ENCODE measurements around the gene VN1R5.
"Not testable (repeated sequence)": the region's sequence is repeated elsewhere in the genome, so short reads cannot be mapped to it uniquely, and the experiment has no call there.

VN1R5 gene

DNA sequence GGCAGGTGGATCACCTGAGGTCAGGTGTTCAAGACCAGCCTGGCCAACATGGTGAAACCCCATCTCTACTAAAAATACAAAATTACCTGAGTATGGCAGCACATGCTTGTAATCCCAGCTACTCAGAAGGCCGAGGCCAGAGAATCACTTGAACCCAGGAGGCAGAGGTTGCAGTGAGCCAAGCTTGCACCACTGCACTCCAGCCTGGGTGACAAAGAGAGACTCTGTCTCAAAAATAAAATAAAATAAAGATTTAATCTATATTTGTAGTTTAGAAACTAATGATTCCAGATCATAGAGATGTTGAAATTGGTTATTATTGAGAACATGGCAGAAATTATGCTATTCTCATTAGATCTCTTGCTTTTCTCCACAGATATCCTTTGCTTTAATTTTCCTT lies at the start of gene VN1R5:
Gene VN1R5 (plus strand): TSS at position 301 of the 400 bp plus-strand sequence.
- DNase-seq = not testable (repeated sequence)

GRCh38 chr1:247209396-247209795 lies 46.5 kb upstream of the VN1R5 start:
- DNase-seq = no peak

DNA sequence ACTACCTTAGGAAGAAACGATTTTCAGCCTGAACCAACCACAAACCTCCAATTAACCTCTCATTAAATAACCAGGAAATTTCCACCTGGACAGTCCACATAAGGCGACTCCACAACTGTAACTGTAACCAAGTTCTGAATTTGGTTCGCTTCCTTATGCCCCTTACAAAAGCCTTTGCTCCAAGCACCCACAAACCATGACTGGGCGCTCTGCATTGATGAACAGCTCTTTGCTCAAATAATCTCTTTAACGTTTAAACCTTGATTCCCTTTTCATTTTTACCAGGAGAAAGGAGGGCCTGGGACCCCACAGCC lies 45.9 kb upstream of the VN1R5 start:
- DNase-seq = no peak

DNA sequence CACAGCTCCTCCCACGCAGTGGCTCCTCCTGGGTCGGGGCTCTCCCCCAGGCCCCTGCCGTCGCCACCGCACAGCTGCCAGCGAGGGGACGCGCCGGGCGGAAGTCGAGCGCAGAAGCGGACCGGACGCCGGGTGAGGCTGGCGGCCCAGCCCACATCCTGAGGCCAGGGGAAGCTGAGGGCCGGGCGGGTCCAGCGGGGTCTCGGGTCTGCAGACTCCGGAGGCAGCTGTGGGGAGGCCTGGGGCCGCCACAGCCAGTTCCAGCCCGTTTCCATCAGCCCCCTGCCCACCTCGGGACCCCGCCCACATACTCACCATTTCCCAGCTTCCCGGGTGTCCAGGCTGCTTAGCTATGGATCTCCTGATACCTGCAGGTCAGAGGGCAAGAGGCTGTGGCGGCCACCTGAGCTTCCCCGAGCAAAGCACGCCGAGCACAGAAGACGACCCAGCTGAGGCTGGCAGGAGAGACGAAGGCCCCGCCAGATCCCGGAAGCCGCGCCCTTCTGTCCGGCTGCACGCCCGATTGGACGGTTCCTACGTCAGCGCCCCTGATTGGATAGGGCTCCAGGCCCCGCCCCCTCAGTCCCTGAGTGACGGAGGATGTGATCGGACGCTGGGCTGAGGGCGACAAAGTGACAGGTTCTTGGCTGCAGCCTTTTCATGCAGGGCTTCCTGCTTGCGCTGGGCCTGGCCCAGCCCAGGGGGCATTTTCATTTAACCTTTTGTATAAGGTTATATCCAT lies 45.3 kb upstream of the VN1R5 start:
- DNase-seq = peak; percentile 94

DNA sequence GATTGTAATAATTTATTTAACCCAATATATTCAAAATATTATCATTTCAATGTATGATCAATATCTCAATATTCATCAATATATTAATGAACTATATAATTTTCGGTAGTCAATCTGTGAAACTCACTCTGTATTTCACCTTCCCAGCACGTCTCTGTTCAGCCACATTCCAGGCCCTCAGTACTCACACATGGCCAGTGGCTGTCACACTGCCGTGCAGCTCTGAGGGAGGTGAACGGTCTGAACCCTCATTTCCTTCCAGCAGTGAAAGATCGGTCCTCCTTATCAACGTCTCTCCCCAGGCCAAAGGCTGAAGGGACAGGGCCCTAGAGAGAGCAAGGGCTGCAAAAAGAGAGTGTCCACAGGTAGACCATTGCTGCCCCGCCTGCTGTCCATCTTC lies 44.5 kb upstream of the VN1R5 start:
- no peak for DNase-seq

DNA sequence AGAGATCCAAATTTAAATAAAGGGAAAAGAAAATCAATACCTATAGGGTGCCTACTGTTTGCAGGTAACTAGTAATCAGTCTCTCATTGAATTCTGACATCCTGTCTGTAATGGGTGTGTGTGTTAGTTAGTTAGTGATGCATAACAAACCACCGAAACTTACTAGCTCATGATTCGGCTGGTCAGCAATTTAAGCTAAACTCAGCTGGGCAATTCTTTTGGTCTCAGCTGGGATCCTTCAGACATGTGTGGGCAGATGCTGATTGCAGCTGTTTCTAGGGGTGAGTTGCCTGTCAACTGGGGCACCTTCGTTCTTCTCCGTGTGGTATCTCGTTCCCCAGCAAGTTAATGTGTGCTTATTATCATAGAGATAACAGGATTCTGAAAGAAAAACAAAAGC lies 43.9 kb upstream of the VN1R5 start:
- DNase-seq = no peak

DNA sequence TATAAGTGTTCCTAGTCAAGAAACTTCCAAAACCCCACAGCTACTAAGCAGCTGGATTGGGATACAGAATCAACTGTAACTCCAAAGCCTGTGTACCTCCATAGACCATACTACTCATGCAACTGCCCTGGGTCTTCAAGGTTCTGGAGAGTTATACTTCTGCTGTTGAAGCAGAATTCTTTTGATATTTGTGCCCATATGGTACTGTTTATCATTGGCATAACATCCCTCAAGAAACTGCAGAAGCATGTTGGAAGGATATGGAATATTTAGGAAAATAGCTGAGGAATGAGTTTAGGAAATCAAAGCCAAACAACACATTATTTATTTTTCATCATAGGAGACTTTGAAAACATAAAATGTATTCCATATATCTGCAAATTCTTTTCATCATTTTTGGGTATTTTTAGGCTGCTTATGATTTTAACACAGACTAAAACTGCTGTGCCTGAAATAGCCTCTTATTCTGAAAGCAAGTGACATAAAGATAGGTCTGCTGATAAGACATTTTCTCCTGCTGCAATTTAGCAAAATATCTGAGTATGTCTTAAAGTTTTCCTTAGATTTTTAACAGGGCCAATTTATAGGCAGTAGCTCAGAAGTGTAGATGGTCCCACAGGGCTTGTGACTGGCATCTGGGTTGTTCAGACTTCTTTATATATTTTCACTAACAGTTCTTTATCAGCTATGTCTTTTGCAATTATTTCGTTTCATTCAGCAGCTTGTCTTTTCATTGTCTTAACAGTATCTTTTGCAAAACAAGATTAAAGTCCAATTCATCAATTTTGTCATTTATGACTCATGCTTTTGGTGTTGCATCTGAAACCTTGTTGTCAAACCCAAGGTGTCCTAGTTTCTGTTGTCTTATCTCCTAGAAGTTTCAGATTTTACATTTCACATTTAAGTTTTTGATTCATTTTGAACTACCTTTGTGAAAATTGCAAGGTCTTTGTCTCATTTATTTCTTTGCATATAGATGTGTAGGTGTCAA lies 43.0 kb upstream of the VN1R5 start:
- no peak for DNase-seq

GRCh38 chr1:247216261-247216660 lies 39.6 kb upstream of the VN1R5 start:
- no peak for DNase-seq

GRCh38 chr1:247218121-247218651 lies 37.7 kb upstream of the VN1R5 start:
- no peak for DNase-seq

DNA sequence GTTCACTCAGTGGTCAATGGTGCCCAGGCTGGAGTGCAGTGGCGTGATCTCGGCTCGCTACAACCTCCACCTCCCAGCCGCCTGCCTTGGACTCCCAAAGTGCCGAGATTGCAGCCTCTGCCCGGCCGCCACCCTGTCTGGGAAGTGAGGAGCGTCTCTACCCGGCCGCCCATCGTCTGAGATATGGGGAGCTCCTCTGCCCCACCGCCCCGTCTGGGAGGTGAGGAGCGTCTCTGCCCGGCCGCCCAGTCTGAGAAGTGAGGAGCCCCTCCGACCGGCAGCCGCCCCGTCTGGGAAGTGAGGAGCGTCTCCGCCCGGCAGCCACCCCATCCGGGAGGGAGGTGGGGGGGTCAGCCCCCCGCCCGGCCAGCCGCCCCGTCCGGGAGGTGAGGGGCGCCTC lies 35.6 kb upstream of the VN1R5 start:
- DNase-seq = not testable (repeated sequence)

DNA sequence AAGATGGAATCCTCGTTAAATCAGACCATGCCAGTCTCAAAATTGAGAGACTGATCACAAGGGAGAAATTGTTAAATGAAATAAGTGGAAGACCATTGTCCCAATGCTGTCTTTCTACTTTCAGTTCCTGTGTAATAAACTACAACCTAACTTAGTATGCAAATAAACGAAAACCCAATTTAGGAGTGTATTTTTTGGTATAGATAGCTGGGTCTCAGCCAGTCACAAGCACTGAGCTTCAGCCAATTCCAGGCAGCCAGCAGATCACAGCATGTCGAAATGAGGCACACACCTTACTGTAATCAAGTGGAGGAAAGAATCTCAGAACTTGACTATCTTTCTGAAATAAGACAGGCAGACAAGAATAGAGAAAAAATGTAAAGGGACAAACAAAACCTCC lies 33.0 kb upstream of the VN1R5 start:
- no peak for DNase-seq

DNA sequence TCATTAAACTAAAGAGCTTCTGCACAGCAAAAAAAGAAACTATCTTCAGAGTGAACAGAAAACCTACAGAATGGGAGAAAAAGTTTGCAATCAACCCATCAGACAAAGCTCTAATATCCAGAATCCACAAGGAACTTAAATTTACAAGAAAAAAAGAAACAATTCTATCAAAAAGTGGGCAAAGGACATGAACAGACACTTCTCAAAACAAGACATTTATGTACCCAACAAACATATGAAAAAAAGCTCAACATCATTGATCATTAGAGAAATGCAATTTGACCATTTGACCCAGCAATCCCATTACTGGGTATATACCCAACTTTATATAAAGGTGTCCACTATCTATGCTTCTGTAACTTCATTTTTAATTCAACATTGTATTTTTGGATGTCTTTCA lies 31.1 kb upstream of the VN1R5 start:
- DNase-seq = no peak

DNA sequence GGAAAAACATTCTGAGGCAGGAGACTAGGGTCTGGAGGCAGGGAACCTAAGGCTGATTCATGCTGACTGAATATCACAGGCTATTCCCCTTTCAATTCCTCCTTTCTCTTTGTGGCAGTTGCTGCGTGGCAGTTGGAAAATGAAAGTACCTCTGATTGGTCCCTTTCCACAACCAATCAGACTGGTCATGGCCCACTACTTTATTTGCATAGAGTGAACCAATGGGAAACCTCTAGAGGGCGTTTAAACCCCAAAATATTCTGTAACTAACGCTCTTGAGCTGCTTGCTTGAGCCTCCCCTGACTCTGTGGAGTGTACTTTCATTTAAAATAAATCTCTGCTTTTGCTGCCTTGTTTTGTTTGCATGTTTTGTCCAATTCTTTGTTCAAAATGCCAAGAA lies 27.7 kb upstream of the VN1R5 start:
- no peak for DNase-seq

DNA sequence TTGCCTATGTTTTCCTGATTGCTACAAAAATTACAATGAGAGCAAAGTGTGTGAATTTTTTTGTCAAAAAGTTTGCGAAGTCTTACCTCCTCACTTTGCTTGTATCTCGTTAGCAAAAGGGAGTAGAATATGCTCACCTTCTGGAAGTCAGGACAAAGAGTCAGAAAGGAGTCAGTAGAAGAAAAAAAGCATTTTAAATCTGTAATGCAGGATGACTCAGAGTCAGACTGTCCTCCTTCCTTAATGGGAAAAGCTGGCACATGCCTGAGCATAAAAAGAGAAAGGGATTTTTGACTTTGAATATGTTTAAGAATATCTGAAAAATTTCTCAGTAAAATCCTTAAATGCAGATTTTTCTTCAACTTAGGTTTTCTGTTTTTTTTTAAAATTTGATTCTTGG lies 14.2 kb upstream of the VN1R5 start:
- no peak for DNase-seq

DNA sequence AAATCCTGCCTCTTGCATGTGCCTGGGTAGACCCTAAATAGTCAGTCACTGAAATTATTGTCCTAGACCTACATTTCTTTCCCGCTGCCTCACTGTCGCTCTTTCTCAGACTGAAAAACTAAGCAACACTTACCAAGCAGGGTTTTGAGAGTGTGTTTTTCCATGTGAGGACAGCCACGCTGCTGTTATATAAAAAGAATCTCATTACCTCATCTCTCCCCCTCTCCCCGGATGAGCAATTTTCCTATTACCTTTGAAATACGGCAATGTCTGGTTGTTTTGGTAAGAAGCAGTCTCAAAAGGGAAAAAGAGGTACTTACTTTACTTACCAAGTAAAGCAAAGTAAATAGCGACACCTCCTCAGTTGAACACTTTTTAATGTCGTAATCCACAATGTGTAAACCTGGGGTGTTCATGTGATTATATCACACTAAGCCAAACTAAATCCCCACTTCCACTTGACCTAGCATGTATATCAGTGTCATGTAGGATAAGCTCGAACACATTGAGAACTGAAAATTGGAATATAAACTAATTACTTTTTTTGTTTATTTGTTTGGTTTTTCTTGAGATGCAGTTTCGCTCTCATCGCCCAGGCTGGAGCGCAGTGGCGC lies 12.2 kb upstream of the VN1R5 start:
- DNase-seq = no peak

DNA sequence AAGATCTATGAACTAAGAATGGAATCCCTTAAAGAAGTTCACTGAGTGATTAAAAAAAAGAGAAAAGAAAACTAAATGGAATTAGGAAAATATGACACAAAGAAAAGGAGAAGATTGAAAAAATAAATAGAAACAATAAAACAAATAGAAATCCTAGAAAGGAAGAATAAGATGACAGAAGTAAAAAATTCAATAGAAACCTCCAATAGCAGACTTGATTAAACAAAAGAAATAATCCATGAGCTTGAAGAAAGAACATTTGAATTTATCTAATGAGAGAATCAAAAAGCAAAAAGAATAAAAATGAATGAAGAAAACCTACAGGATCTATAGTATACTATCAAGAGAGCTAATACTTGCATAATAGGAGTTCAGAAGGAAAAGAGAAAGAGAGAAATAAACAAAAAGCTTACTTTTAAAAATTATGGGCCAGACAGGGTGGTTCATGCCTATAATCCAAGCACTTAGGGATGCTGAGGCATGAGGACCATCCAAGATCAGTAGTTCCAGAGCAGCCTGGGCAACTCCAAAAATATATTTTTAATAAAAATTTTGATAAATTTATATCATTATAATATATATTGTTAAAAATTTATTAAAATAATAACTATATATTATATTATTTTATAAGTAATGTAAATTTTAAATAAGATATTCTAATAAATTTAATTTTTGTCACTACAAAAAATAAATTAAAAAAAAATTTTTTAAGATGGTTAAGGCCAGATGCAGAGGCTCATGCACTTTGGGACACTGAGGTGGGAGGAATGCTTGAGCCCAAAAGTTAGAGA lies 9.4 kb upstream of the VN1R5 start:
- no peak for DNase-seq

GRCh38 chr1:247247568-247247967 lies 8.3 kb upstream of the VN1R5 start:
- no peak for DNase-seq

- DNase-seq = no peak
Observed at GRCh38 chr1:247266053-247266452, 10.2 kb downstream of the VN1R5 start.

GRCh38 chr1:247268390-247269045 lies 12.6 kb downstream of the VN1R5 start:
- DNase-seq = no peak

GRCh38 chr1:247269133-247269532 lies 13.3 kb downstream of the VN1R5 start:
- DNase-seq = no peak

GRCh38 chr1:247270003-247270402 lies 14.1 kb downstream of the VN1R5 start:
- no peak for DNase-seq

DNA sequence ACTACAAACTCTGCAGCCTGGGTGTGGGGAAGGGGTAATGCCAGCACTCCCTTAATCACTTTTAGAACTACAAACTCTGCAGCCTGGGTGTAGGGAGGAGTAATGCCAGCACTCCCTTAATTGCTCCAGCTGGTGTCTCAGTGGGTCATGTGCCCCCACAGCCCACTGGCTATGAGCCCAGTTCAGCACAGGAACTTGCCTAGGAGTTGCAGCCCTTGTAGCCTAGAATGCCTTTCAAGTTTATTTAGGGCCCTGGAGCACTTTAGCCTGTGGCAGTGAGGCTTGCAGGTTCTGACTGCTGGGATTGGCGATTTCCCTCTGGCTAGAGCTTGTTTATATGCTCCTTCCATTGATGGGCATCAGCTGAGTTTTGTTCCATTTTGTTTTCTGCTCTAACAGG lies 17.1 kb downstream of the VN1R5 start:
- DNase-seq = no peak

Data from DMS79 (cell line).